Measurements from ENCODE around the gene KMT2E. TPM values are rescaled to one million over a fixed set of nuclear protein-coding genes. Genes with fewer than 3 reads are reported as not detected.

The KMT2E gene
- total RNA-seq, 3 donors from 2014 or later (not counting 1 experiment from before 2014, with no cell fraction given) = 272 to 353 (median 345) TPM

- H3K27me3 ChIP-seq (ENCODE audit: control insufficient read depth, insufficient read depth, low read length) = no peaks in the 10 kb centered on the region
- Mint-ChIP-seq H3K27ac (peak overlapping the region; percentile 7 to 8), H3K4me3 (no peak overlapping the region), H3K36me3 (no peaks in the 10 kb centered on the region), H3K27me3 (ENCODE audit: low read depth in 2 of 2) (no peaks in the 10 kb centered on the region), H3K9me3 (no peaks in the 10 kb centered on the region), H3K4me1 (peaks cover 25 to 38% of the 10 kb centered on the region in 2 donors)
- H3K9me3 ChIP-seq (ENCODE audit: control insufficient read depth, insufficient read depth, low read length) = no peaks in the 10 kb centered on the region
- no peaks in the 10 kb centered on the region for H3K4me1 ChIP-seq (ENCODE audit: control insufficient read depth, insufficient read depth, low read length)
- H3K36me3 ChIP-seq (ENCODE audit: control insufficient read depth, insufficient read depth, low read length) = peaks cover 60% of the 10 kb centered on the region
- intact Hi-C loops (cut with micrococcal nuclease) = no loop called here
- no peak overlapping the region for H3K27ac ChIP-seq (ENCODE audit: low read length)
- no peak for ATAC-seq
- no peak overlapping the region for H3K4me3 ChIP-seq (ENCODE audit: low read length)
- TF ChIP-seq CTCF (IDR thresholded peaks at IDR 0.05) = no peak
- no peak for DNase-seq
- WGBS (ENCODE audit: insufficient coverage) = 95% methylated on average over 5 of the region's 7 CpGs
These were observed 83.6 kb downstream of the KMT2E start for GRCh38 chr7:105097619-105098018.

DNA sequence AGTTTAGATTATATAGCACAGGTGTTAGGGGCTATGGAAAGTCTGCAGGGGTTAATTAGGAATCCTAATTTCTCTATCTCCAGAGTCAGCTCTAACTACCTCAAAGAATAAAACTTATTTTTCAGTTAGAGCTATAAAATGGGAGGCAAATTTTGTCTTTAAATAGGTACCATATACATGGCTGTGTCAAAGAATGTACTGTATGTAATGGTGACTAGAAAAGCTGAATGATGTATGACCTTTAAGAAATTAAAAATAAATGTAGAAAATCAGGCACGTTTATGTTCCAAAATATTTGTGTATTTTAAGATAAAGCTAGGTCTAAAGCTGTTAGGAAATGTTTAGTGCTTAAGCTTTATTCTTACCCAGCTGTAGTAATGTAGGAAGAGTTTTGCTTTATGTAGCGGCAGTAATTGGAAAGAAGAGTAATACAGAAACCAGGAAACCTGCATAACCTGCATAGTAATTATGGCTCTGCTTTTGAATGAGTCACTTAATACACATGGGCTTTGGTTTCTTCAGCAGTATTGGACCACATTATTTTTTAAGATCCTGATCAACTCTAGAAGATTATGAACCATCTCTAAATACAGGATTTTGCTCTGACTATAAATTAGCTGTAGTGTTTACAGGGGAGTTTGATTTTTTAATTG is 85.0 kb downstream of the KMT2E start:
- H3K9me3 Mint-ChIP-seq = no peaks in the 10 kb centered on the region
- H3K27ac Mint-ChIP-seq = peak overlapping the region; percentile 6 to 76
- DNase-seq (no peak), ATAC-seq (peak in 2 of 3 donors; percentile 8 to 12)
- Histone ChIP-seq H3K4me1 (ENCODE audit: control insufficient read depth, insufficient read depth, low read length) (no peaks in the 10 kb centered on the region), H3K36me3 (ENCODE audit: control insufficient read depth, insufficient read depth, low read length) (peaks cover 64% of the 10 kb centered on the region), H3K9me3 (ENCODE audit: control insufficient read depth, insufficient read depth, low read length) (no peaks in the 10 kb centered on the region), H3K27me3 (ENCODE audit: control insufficient read depth, insufficient read depth, low read length) (no peaks in the 10 kb centered on the region), H3K4me3 (ENCODE audit: low read length) (no peak overlapping the region), H3K27ac (ENCODE audit: low read length) (no peak overlapping the region)
- TF ChIP-seq CTCF (IDR thresholded peaks at IDR 0.05) = no peak
- H3K4me1 Mint-ChIP-seq = peaks cover 29 to 37% of the 10 kb centered on the region in 2 donors
- peak overlapping the region; percentile 36 for H3K4me3 Mint-ChIP-seq
- intact Hi-C loops (cut with micrococcal nuclease) = no loop called here
- 97% methylated on average over 2 of the region's 2 CpGs for WGBS (ENCODE audit: insufficient coverage)
- no peaks in the 10 kb centered on the region for H3K27me3 Mint-ChIP-seq (ENCODE audit: low read depth in 2 of 2)
- peaks cover 6% of the 10 kb centered on the region for H3K36me3 Mint-ChIP-seq

DNA sequence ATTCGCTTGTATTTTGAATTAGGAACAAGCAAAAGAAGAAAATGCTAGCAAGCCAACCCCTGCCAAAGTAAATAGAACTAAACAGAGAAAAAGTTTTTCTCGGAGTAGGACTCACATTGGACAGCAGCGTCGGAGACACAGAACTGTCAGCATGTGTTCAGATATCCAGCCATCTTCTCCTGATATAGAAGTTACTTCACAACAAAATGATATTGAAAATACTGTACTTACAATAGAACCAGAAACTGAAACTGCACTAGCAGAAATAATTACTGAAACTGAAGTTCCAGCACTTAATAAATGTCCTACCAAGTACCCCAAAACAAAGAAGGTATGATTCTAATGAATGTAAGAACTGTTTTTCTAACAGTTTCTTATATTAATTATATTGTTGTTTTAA is 87.9 kb downstream of the KMT2E start:
- no peak overlapping the region for H3K27ac ChIP-seq (ENCODE audit: low read length)
- TF ChIP-seq CTCF (IDR thresholded peaks at IDR 0.05) = no peak
- H3K27ac Mint-ChIP-seq = no peak overlapping the region
- no peak overlapping the region for H3K4me3 ChIP-seq (ENCODE audit: low read length)
- peaks cover 72% of the 10 kb centered on the region for H3K36me3 ChIP-seq (ENCODE audit: control insufficient read depth, insufficient read depth, low read length)
- no peaks in the 10 kb centered on the region for H3K4me1 ChIP-seq (ENCODE audit: control insufficient read depth, insufficient read depth, low read length)
- no peaks in the 10 kb centered on the region for H3K9me3 Mint-ChIP-seq
- H3K27me3 Mint-ChIP-seq (ENCODE audit: low read depth in 2 of 2) = no peaks in the 10 kb centered on the region
- 95% methylated on average over 3 of the region's 4 CpGs for WGBS (ENCODE audit: insufficient coverage)
- peaks cover 16 to 26% of the 10 kb centered on the region in 2 donors for H3K4me1 Mint-ChIP-seq
- intact Hi-C loops (cut with micrococcal nuclease) = no loop called here
- ATAC-seq (no peak), DNase-seq (no peak)
- no peaks in the 10 kb centered on the region for H3K9me3 ChIP-seq (ENCODE audit: control insufficient read depth, insufficient read depth, low read length)
- no peak overlapping the region for H3K4me3 Mint-ChIP-seq
- peaks cover 13% of the 10 kb centered on the region for H3K36me3 Mint-ChIP-seq
- H3K27me3 ChIP-seq (ENCODE audit: control insufficient read depth, insufficient read depth, low read length) = no peaks in the 10 kb centered on the region
